ENCODE results near the gene DBX1. TPM values are rescaled to one million over a fixed set of nuclear protein-coding genes. Genes with fewer than 3 reads are reported as not detected.

The DBX1 gene
- total RNA-seq, 1 donor from 2014 or later: not detected

DNA sequence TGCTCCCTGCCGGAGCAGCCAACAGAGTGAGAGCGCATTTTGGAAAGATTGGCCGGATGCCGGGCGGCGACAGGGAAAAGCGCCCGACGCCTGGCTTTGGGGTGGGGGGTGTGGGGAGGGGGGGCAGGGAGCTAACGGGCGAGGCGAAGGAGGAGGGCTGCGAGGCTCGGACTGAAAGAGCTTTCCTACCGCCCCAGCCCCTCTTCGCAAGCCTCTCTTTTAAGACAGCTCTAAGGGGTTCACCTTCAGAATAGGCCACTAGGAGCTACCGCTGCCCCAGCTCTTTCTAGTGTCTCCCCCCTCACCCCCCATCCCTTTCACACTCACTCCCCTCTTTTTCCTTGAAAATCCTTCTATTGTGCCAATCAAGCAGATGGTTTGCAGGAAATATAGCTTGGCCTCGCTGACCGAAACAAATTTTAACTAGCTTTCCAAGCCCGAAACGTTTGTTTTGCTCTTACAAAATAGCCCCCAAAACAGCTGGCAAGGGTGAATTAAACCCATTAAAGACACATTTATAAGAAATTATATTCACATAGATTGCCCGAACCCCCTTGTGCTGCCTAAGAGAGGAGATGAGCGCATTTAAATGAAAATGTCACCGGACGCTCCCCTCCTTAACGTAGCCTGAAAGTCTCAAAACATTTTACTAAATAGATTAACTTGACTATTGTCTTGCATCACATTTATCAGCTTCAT is 3.7 kb upstream of the DBX1 start:
- TF ChIP-seq, protein P1, sequence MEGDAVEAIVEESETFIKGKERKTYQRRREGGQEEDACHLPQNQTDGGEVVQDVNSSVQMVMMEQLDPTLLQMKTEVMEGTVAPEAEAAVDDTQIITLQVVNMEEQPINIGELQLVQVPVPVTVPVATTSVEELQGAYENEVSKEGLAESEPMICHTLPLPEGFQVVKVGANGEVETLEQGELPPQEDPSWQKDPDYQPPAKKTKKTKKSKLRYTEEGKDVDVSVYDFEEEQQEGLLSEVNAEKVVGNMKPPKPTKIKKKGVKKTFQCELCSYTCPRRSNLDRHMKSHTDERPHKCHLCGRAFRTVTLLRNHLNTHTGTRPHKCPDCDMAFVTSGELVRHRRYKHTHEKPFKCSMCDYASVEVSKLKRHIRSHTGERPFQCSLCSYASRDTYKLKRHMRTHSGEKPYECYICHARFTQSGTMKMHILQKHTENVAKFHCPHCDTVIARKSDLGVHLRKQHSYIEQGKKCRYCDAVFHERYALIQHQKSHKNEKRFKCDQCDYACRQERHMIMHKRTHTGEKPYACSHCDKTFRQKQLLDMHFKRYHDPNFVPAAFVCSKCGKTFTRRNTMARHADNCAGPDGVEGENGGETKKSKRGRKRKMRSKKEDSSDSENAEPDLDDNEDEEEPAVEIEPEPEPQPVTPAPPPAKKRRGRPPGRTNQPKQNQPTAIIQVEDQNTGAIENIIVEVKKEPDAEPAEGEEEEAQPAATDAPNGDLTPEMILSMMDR (IDR thresholded peaks at IDR 0.05): no peak
- Mint-ChIP-seq H3K27me3 (ENCODE audit: low read depth) (peaks cover 82% of the 10 kb centered on the region), H3K27ac (ENCODE audit: unreplicated experiment) (no peak overlapping the region), H3K36me3 (ENCODE audit: low read depth) (peaks cover 4% of the 10 kb centered on the region), H3K4me1 (ENCODE audit: low read depth) (peaks cover 26% of the 10 kb centered on the region), H3K9me3 (ENCODE audit: low read depth) (no peaks in the 10 kb centered on the region), H3K4me3 (ENCODE audit: unreplicated experiment) (peak overlapping the region; percentile 66)
- DNase-seq (ENCODE audit: low spot score): no peak

DNA sequence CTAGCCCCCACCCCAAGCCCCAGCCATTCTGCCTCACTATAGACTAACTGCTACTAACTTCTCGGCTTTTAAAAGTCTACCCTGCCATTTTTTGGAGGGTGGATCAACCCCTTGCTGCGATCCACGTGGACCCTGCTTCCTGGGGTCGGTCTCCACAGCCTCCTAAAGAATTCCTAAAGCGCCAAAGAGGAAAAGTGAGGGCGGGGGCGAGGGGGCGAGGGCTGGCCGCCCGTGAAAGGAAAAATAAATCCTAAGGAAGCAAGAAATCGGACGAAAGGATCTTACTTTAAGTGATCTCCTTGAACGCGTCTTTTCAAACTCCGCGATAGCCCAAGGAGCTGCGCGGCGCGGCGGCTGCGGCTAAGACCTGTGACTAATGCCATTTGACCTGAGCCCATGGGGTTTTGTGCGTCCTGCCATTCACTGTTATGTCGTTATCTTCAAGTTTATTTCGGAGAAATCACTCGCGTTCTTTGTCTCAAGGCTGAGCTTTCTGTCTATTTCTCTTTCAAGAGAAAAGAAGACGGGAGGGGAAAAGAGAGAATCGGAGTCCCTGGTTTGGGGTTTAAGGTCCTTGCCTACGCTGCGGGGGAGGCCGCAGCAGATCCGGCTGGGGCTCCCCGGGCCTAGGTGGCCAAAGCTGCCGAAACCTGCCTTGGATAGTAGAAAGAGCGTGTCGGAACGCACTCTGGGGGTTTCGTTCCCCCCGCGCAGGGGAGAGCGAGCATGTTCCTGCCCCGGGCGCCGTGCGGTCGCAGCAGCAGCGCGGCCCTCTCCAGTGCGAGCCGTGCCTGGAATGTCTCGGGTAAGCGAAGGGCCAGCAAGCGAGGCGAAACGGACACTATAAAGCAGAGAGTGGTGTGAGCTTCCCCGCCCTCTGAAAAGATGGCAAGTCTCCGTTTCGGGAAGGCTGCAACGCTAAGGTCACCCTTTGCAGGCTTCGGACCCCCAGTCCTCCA is 2.8 kb upstream of the DBX1 start:
- H3K4me1 Mint-ChIP-seq (ENCODE audit: low read depth): peaks cover 33% of the 10 kb centered on the region

DNA sequence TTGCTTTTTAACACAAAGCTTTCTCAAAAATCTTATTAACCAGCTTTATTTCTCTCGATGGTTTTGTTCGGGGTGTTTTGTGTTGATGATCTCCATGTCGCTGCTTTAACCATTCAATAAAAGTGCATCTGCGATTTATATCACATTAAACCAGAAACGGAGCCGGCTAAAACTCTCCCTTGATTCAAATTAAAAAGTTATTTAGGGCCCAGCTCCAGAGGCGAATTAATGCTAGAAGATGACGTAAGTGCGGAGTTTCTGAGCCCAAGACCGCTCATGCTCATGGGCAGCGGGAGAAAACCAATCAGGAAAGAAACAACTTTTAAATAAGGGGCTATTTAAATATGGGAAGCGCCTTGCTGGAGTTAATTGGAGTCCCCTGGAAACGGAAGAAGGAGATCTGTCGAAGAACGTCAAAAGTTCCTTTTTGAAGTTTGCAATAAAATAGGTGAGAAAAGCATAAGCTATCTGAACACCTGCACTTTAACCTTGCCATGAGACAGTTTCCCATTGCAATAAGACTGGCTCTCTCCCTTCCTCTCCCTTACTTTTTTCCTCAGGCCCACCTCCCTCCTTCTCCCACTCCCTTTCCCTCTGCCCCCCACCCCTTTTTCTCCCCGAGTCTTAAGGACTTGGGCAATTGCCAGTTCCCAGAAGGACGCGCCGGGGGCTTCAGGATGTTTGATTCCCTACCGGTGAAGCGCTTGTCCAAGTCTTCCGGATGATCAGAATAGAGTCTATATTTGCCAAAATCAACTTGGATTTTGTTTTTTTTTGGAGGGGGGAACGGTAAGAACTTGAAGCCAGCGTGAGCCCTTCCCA is 1.9 kb upstream of the DBX1 start:
- TF ChIP-seq, protein P1 (IDR thresholded peaks at IDR 0.05): no peak
- Mint-ChIP-seq H3K36me3 (ENCODE audit: low read depth) (peaks cover 9% of the 10 kb centered on the region), H3K9me3 (ENCODE audit: low read depth) (peaks cover 2% of the 10 kb centered on the region), H3K27ac (ENCODE audit: unreplicated experiment) (no peak overlapping the region), H3K27me3 (ENCODE audit: low read depth) (peaks cover 87% of the 10 kb centered on the region), H3K4me3 (ENCODE audit: unreplicated experiment) (no peak overlapping the region), H3K4me1 (ENCODE audit: low read depth) (peaks cover 36% of the 10 kb centered on the region)
- no peak for DNase-seq (ENCODE audit: low spot score)

More for the DNA sequence above, 2.8 kb upstream of the DBX1 start:
- TF ChIP-seq, protein P1 (IDR thresholded peaks at IDR 0.05): no peak
- peak overlapping the region; percentile 66 for H3K4me3 Mint-ChIP-seq (ENCODE audit: unreplicated experiment)
- H3K27ac Mint-ChIP-seq (ENCODE audit: unreplicated experiment): no peak overlapping the region
- peaks cover 90% of the 10 kb centered on the region for H3K27me3 Mint-ChIP-seq (ENCODE audit: low read depth)
- peaks cover 9% of the 10 kb centered on the region for H3K36me3 Mint-ChIP-seq (ENCODE audit: low read depth)
- peaks cover 2% of the 10 kb centered on the region for H3K9me3 Mint-ChIP-seq (ENCODE audit: low read depth)
- no peak for DNase-seq (ENCODE audit: low spot score)

DNA sequence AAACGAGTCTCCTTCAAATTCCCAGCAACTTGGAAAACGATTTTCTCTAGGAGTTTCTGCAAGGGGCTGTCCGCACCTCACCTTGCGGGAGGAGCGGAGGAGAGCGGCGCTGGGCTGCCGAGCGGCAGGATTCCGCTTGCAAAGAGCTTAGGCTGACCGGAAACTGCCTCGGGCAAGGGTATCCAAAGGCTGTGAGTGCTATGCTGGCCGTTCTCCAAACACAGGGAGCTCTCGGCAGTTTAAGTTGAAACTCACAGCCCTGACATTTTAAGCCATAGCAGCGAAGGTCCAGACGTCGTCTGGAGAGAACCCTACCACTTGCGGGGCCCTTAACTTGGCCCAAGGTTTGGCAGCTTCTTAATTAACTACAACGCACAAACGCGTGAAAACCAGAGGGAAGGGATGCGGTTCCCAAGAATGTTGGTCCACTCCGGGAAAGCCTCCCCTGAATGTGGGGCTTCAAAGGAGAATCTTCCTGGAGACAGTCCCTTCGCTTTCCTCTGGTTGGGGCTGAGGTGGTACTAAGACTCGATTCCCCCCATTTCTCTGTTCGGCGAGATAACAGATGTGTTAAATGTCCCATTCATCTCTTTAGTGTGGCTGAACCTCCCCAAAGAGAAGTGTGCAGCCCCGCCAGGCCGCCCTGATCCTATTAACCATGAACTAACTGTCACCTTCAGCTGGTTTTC is 1.1 kb upstream of the DBX1 start:
- Mint-ChIP-seq H3K4me3 (ENCODE audit: unreplicated experiment) (no peak overlapping the region), H3K27me3 (ENCODE audit: low read depth) (peaks cover 80% of the 10 kb centered on the region), H3K4me1 (ENCODE audit: low read depth) (peaks cover 37% of the 10 kb centered on the region), H3K36me3 (ENCODE audit: low read depth) (peaks cover 9% of the 10 kb centered on the region), H3K9me3 (ENCODE audit: low read depth) (peaks cover 2% of the 10 kb centered on the region), H3K27ac (ENCODE audit: unreplicated experiment) (peak overlapping the region; percentile 45)
- TF ChIP-seq, protein P1 (IDR thresholded peaks at IDR 0.05): no peak
- no peak for DNase-seq (ENCODE audit: low spot score)

Data from chondrocyte (in vitro differentiated cells).